A673 (cell line): Measurements from ENCODE around the gene RAD51AP1.
"Not testable (repeated sequence)": the region's sequence is repeated elsewhere in the genome, so short reads cannot be mapped to it uniquely, and the experiment has no call there.

ENCODE experiments used
- EZH2 ChIP-seq: fragments of 200-600 bp; sonication (generic); IDR thresholded peaks from 2 replicates; pipeline ENCODE4 v1.6.1; 2017; ENCODE audit warnings: borderline replicate concordance, low read depth, mild to moderate bottlenecking, mixed read lengths, antibody characterized with exemption, low read length; ENCODE audit not compliant: poor library complexity, severe bottlenecking
- TF ChIP-seq, protein P1 (sequence below): fragments of 300-800, 200-600 bp; sonication (generic); conservative IDR thresholded peaks from 2 replicates; pipeline ENCODE4 v1.5.1; 2017; ENCODE audit warnings: low read depth, mild to moderate bottlenecking, antibody characterized with exemption, low read length, moderate library complexity, mixed read lengths

- TF ChIP-seq, protein P1, sequence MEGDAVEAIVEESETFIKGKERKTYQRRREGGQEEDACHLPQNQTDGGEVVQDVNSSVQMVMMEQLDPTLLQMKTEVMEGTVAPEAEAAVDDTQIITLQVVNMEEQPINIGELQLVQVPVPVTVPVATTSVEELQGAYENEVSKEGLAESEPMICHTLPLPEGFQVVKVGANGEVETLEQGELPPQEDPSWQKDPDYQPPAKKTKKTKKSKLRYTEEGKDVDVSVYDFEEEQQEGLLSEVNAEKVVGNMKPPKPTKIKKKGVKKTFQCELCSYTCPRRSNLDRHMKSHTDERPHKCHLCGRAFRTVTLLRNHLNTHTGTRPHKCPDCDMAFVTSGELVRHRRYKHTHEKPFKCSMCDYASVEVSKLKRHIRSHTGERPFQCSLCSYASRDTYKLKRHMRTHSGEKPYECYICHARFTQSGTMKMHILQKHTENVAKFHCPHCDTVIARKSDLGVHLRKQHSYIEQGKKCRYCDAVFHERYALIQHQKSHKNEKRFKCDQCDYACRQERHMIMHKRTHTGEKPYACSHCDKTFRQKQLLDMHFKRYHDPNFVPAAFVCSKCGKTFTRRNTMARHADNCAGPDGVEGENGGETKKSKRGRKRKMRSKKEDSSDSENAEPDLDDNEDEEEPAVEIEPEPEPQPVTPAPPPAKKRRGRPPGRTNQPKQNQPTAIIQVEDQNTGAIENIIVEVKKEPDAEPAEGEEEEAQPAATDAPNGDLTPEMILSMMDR = not testable (repeated sequence)
- not testable (repeated sequence) for TF ChIP-seq EZH2
Observed at GRCh38 chr12:4523443-4523842, 15.2 kb upstream of the RAD51AP1 start.
